GM12878 (cell line): ENCODE data around the gene AP3M1. TPM values are rescaled to one million over a fixed set of nuclear protein-coding genes. Genes with fewer than 3 reads are reported as not detected.

Source experiments
- ATAC-seq: fragments of 200-7000 bp; cut with Tn5 transposase; 3 replicates; pipeline ENCODE4 v1.9.1; 2020; ENCODE audit warnings: mild to moderate bottlenecking, moderate library complexity
- BruUV-seq: library from RNA; stranded (reverse); fragments of 400-500 nt; replicated peaks from 2 replicates; lab custom pipeline; 2021; lab: Mats Ljungman, UMichigan
- CTCF ChIA-PET: fragments of 300-600 bp; sonication (Branson Sonifier 250); formaldehyde crosslinking; extraction: SDS; loops from one replicate; lab custom pipeline; 2021; ENCODE audit warnings: inconsistent platforms; lab: Yijun Ruan, JAX
- POLR2A ChIA-PET: fragments of 350-600 bp; formaldehyde crosslinking; extraction: SDS; loops from one replicate; lab custom pipeline; 2021; ENCODE audit warnings: inconsistent platforms; lab: Charles Lee
- RAD21 ChIA-PET: fragments of 300-600 bp; sonication (Branson Sonifier 250); formaldehyde crosslinking; loops from one replicate; lab custom pipeline; 2023; ENCODE audit warnings: antibody characterized with exemption; ENCODE audit not compliant: unreplicated experiment; lab: Charles Lee
- SMC1A ChIA-PET: fragments of 300-600 bp; sonication (Branson Sonifier 250); formaldehyde crosslinking; loops from one replicate; lab custom pipeline; 2023; ENCODE audit not compliant: unreplicated experiment, uncharacterized antibody; lab: Charles Lee
- DNase-seq: peaks from one replicate; pipeline ENCODE4 v3.0.0-alpha.2; 2011; ENCODE audit warnings: low read depth, low spot score
- FAIRE-seq: peaks from 3 replicates; lab custom pipeline; 2011; peaks lifted over from hg19 to GRCh38; lab: Jason Lieb, UNC
- H2AFZ ChIP-seq: 2 replicates; pipeline ENCODE4 v1.6.0; 2011; ENCODE audit warnings: low read depth, low read length, control low read depth; ENCODE audit not compliant: control insufficient read depth
- H3K27ac ChIP-seq: 2 replicates; pipeline ENCODE4 v1.5.1; 2011; ENCODE audit warnings: control low read depth; ENCODE audit not compliant: control insufficient read depth, insufficient read depth
- H3K27me3 ChIP-seq, 2 experiments: replicated peaks in 1 of 2; 2 replicates each; pipeline versions ENCODE4 v1.6.0 to v1.6.1; 2011; ENCODE audit warnings: low read length in 1 of 2; ENCODE audit not compliant: control insufficient read depth in 2 of 2, insufficient read depth in 2 of 2
- H3K36me3 ChIP-seq, 2 experiments: 2 replicates each; pipeline ENCODE4 v1.5.1; 2011; ENCODE audit warnings: low read length in 1 of 2; ENCODE audit not compliant: control insufficient read depth in 2 of 2, insufficient read depth in 2 of 2
- H3K4me1 ChIP-seq: 2 replicates; pipeline ENCODE4 v1.6.1; 2011; ENCODE audit warnings: mild to moderate bottlenecking, low read length, moderate library complexity, mixed read lengths; ENCODE audit not compliant: control insufficient read depth, insufficient read depth
- H3K4me2 ChIP-seq: 2 replicates; pipeline ENCODE4 v1.6.0; 2011; ENCODE audit warnings: control low read depth; ENCODE audit not compliant: control insufficient read depth, insufficient read depth
- H3K4me3 ChIP-seq: fragments of 200-600 bp; sonication (generic); 2 replicates; pipeline ENCODE4 v1.5.1; 2016
- H3K79me2 ChIP-seq: 2 replicates; pipeline ENCODE4 v1.6.0; 2011; ENCODE audit warnings: low read length; ENCODE audit not compliant: control insufficient read depth, insufficient read depth
- H3K9ac ChIP-seq: 2 replicates; pipeline ENCODE4 v1.8.0; 2011; ENCODE audit warnings: low read length, control low read depth, mixed read lengths; ENCODE audit not compliant: control insufficient read depth, insufficient read depth
- H3K9me3 ChIP-seq: replicated peaks from 3 replicates; pipeline ENCODE4 v1.5.1; 2011; ENCODE audit warnings: mild to moderate bottlenecking, low read length; ENCODE audit not compliant: control insufficient read depth, insufficient read depth
- H4K20me1 ChIP-seq: 2 replicates; pipeline ENCODE4 v1.6.0; 2011; ENCODE audit not compliant: control insufficient read depth, insufficient read depth
- BCL11A ChIP-seq: IDR thresholded peaks from 2 replicates; pipeline ENCODE4 v1.6.1; 2011; ENCODE audit warnings: low read depth, low read length
- E2F4 ChIP-seq: IDR thresholded peaks from 2 replicates; pipeline ENCODE4 v1.6.1; 2012; ENCODE audit warnings: low read depth, low read length, improper control_type of control experiment
- E2F8 ChIP-seq: fragments of 450-650 bp; IDR thresholded peaks from 2 replicates; pipeline ENCODE4 v1.6.1; 2018; ENCODE audit warnings: mild to moderate bottlenecking, low read depth, moderate library complexity; ENCODE audit not compliant: partially characterized antibody
- EZH2 ChIP-seq: IDR thresholded peaks from 2 replicates; pipeline ENCODE4 v1.6.1; 2012; ENCODE audit warnings: low read depth, mild to moderate bottlenecking, control low read depth, inconsistent platforms, low read length, borderline replicate concordance; ENCODE audit not compliant: control insufficient read depth
- FOXM1 ChIP-seq: IDR thresholded peaks from 2 replicates; pipeline ENCODE4 v1.6.1; 2012; ENCODE audit warnings: low read depth, mild to moderate bottlenecking, inconsistent platforms, low read length, moderate library complexity
- HDAC6 ChIP-seq: fragments of 200-600 bp; sonication (generic); IDR thresholded peaks from one replicate; pipeline ENCODE4 v1.8.0; 2017; ENCODE audit warnings: antibody characterized with exemption; ENCODE audit not compliant: unreplicated experiment
- PAX8 ChIP-seq: fragments of 450-650 bp; IDR thresholded peaks from 2 replicates; pipeline ENCODE4 v1.6.1; 2017; ENCODE audit warnings: mild to moderate bottlenecking, moderate library complexity
- REST ChIP-seq: IDR thresholded peaks from 2 replicates; pipeline ENCODE4 v1.6.1; 2012; ENCODE audit warnings: mild to moderate bottlenecking, low read depth, low read length
- ZNF592 ChIP-seq: fragments of 450-650 bp; IDR thresholded peaks from 2 replicates; pipeline ENCODE4 v1.6.1; 2017; ENCODE audit warnings: mild to moderate bottlenecking, moderate library complexity
- WGBS: methylation state at CpG from one replicate; pipeline ENCODE4 v1.1.6; 2016; ENCODE audit warnings: low lambda C conversion rate; ENCODE audit not compliant: insufficient replicate concordance, insufficient coverage; ENCODE audit errors: missing lambda C conversion rate; 5-methylcytosine and 5-hydroxymethylcytosine counted together
- in situ Hi-C: fragments of 300-500 bp; cut with MboI; formaldehyde crosslinking; loops from 9 replicates; pipeline ENCODE4 v1.14.3; 2018; ENCODE audit warnings: mixed read lengths
- intact Hi-C: fragments of 100-400 bp; cut with micrococcal nuclease; formaldehyde crosslinking; loops from one replicate; pipeline ENCODE4 v1.14.2; 2022; ENCODE audit not compliant: unreplicated experiment
- polyA plus RNA-seq, 11 experiments: library from polyadenylated mRNA; depleted of rRNA in 4 of 11; unstranded in 6 of 11; stranded (reverse) in 5 of 11; fragments of >200 nt; fragmentation: Nextera tagmentation in 4 of 11; fragmentation: Illumina TruSeq in 1 of 11; extraction: Ambion mirVana in 4 of 11; extraction: Trizol in 1 of 11; gene quantifications; 1 replicate in 1 of 11; 2 replicates in 10 of 11; pipeline versions ENCODE4 v1.2.1 to v1.2.3, GENCODE V29; 2011 to 2016; ENCODE audit warnings: inconsistent platforms in 2 of 11, missing spikeins in 2 of 11, low read depth in 1 of 11
- total RNA-seq, 4 experiments: library from RNA; depleted of rRNA in 3 of 4; stranded (reverse); fragments of >200 nt in 3 of 4; fragmentation: Illumina TruSeq in 1 of 4; extraction: Trizol in 1 of 4; gene quantifications; 2 replicates each; pipeline versions ENCODE4 v1.2.1 to v1.2.3, GENCODE V29; 2013 to 2021

The AP3M1 gene
- total and polyA plus RNA-seq, 10 of the 15 experiments (the other 5 are each of a cell fraction or from before 2014, with no cell fraction given), result 22.1 to 83.4 (median 47.7) TPM

GRCh38 chr10:74078037-74078436 is 72.6 kb downstream of the AP3M1 start (continued):
- no peak for TF ChIP-seq REST
- TF ChIP-seq PAX8, result no peak

GRCh38 chr10:74077416-74077815 is 73.2 kb downstream of the AP3M1 start:
- intact Hi-C loops, result no loop called here
- FAIRE-seq (no peak), ATAC-seq (no peak), DNase-seq (no peak)
- ChIA-PET POLR2A (interaction anchor here (0.6 to 1.8 kb wide), 5 partner anchors 18 to 121 kb away, joined by 4 to 5 read pairs (median 4); no protein-coding TSS in a partner anchor), CTCF (interaction anchor here (0.7 to 8.1 kb wide), 9 partner anchors 19 to 198 kb away, joined by 3 to 102 read pairs (median 15); no protein-coding TSS in a partner anchor), SMC1A (interaction anchor here (0.7 to 9.2 kb wide), 12 partner anchors 19 to 228 kb away, joined by 3 to 160 read pairs (median 6); no protein-coding TSS in a partner anchor), RAD21 (interaction anchor here (0.6 to 4.5 kb wide), 11 partner anchors 12 to 228 kb away, joined by 3 to 58 read pairs (median 5); no protein-coding TSS in a partner anchor)
- Histone ChIP-seq H3K4me2 (no peak overlapping the region), H3K27ac (no peak overlapping the region), H2AFZ (no peak overlapping the region), H3K4me3 (no peak overlapping the region), H3K79me2 (no peaks in the 10 kb centered on the region), H3K9me3 (no peaks in the 10 kb centered on the region), H3K9ac (no peak overlapping the region), H3K36me3 (no peaks in the 10 kb centered on the region), H4K20me1 (no peaks in the 10 kb centered on the region), H3K4me1 (peaks cover 29% of the 10 kb centered on the region), H3K27me3 (no peaks in the 10 kb centered on the region)
- 95% methylated on average over 4 of the region's 4 CpGs for WGBS
- BruUV-seq, result no TSS peak
- in situ Hi-C loops, result loop anchor here (25.0 kb wide), 1 partner anchor 190 kb away; no protein-coding TSS in a partner anchor
- TF ChIP-seq BCL11A (no peak), ZNF592 (no peak), EZH2 (no peak), E2F8 (no peak), E2F4 (no peak), FOXM1 (no peak), HDAC6 (no peak)
